Trophoblast cell (in vitro differentiated cells and primary cell): ENCODE results near the gene USP49.

Experiments
- DNase-seq, 2 donors: peaks; one replicate each; pipeline ENCODE4 v3.0.0-alpha.2; 2016
- H2AFZ ChIP-seq: 2 replicates; pipeline ENCODE4 v1.6.1; 2013; ENCODE audit warnings: low read length, moderate library complexity, mild to moderate bottlenecking; ENCODE audit not compliant: insufficient read depth, poor library complexity
- H2AK5ac ChIP-seq: 2 replicates; pipeline ENCODE4 v1.6.1; 2013; ENCODE audit warnings: mild to moderate bottlenecking, low read length
- H2BK120ac ChIP-seq: 2 replicates; pipeline ENCODE4 v1.6.1; 2013; ENCODE audit warnings: low read length, mild to moderate bottlenecking, moderate library complexity; ENCODE audit not compliant: insufficient read depth, poor library complexity
- H2BK12ac ChIP-seq: 2 replicates; pipeline ENCODE4 v1.6.1; 2013; ENCODE audit warnings: mild to moderate bottlenecking, low read length, moderate library complexity
- H2BK5ac ChIP-seq: 2 replicates; pipeline ENCODE4 v1.6.1; 2013; ENCODE audit warnings: low read length, low read depth, moderate library complexity, mild to moderate bottlenecking; ENCODE audit not compliant: poor library complexity
- H3K14ac ChIP-seq: 2 replicates; pipeline ENCODE4 v1.6.1; 2013; ENCODE audit warnings: mild to moderate bottlenecking, low read length
- H3K18ac ChIP-seq: 2 replicates; pipeline ENCODE4 v1.6.1; 2013; ENCODE audit warnings: mild to moderate bottlenecking, low read length
- H3K23ac ChIP-seq: 2 replicates; pipeline ENCODE4 v1.6.1; 2013; ENCODE audit warnings: low read length
- H3K27ac ChIP-seq: 2 replicates; pipeline ENCODE4 v1.5.1; 2013; ENCODE audit warnings: low read depth, mild to moderate bottlenecking, inconsistent platforms, low read length, moderate library complexity
- H3K27me3 ChIP-seq: 2 replicates; pipeline ENCODE4 v1.6.1; 2013; ENCODE audit warnings: inconsistent platforms, mild to moderate bottlenecking, low read length, moderate library complexity; ENCODE audit not compliant: insufficient read depth
- H3K36me3 ChIP-seq, 2 experiments: 1 replicate in 1 of 2; 2 replicates in 1 of 2; pipeline ENCODE4 v1.6.1; 2013; ENCODE audit warnings: low read length in 2 of 2, mild to moderate bottlenecking in 2 of 2, moderate library complexity in 1 of 2; ENCODE audit not compliant: insufficient read depth in 2 of 2, control insufficient read depth in 1 of 2
- H3K4ac ChIP-seq: 2 replicates; pipeline ENCODE4 v1.6.1; 2013; ENCODE audit warnings: low read depth, mild to moderate bottlenecking, low read length, moderate library complexity
- H3K4me1 ChIP-seq, 2 experiments: 1 replicate in 1 of 2; 2 replicates in 1 of 2; pipeline ENCODE4 v1.6.1; 2013; ENCODE audit warnings: low read length in 2 of 2, mild to moderate bottlenecking in 2 of 2, moderate library complexity in 1 of 2; ENCODE audit not compliant: insufficient read depth in 2 of 2, control insufficient read depth in 1 of 2
- H3K4me2 ChIP-seq: 2 replicates; pipeline ENCODE4 v1.6.1; 2013; ENCODE audit warnings: inconsistent platforms, mild to moderate bottlenecking, low read length, moderate library complexity
- H3K4me3 ChIP-seq: 2 replicates; pipeline ENCODE4 v1.5.1; 2013; ENCODE audit warnings: mild to moderate bottlenecking, low read depth, low read length, inconsistent platforms
- H3K79me1 ChIP-seq: one replicate; pipeline ENCODE4 v1.6.1; 2013; ENCODE audit warnings: low read length
- H3K79me2 ChIP-seq: 2 replicates; pipeline ENCODE4 v1.6.1; 2013; ENCODE audit warnings: low read length, mild to moderate bottlenecking; ENCODE audit not compliant: control insufficient read depth, insufficient read depth, poor library complexity
- H3K9ac ChIP-seq: 2 replicates; pipeline ENCODE4 v1.6.1; 2013; ENCODE audit warnings: mild to moderate bottlenecking, low read length
- H3K9me3 ChIP-seq: 2 replicates; pipeline ENCODE4 v1.6.1; 2013; ENCODE audit warnings: low read depth, mild to moderate bottlenecking, control low read depth, inconsistent platforms, low read length; ENCODE audit not compliant: insufficient read depth
- H4K12ac ChIP-seq: 2 replicates; pipeline ENCODE4 v1.6.1; 2013; ENCODE audit warnings: low read depth, mild to moderate bottlenecking, low read length, moderate library complexity
- H4K8ac ChIP-seq: 2 replicates; pipeline ENCODE4 v1.6.1; 2013; ENCODE audit warnings: low read depth, mild to moderate bottlenecking, low read length, moderate library complexity
- H4K91ac ChIP-seq: one replicate; pipeline ENCODE4 v1.6.1; 2013; ENCODE audit warnings: low read depth, mild to moderate bottlenecking, low read length, moderate library complexity
- WGBS: extraction: QIAGEN DNeasy Blood & Tissue Kit; methylation state at CpG from one replicate; pipeline ENCODE4 v1.1.7; 2013; ENCODE audit warnings: missing lambda C conversion rate; ENCODE audit not compliant: insufficient read length, insufficient coverage; ENCODE audit errors: extremely low coverage; 5-methylcytosine and 5-hydroxymethylcytosine counted together

Gene USP49

DNA sequence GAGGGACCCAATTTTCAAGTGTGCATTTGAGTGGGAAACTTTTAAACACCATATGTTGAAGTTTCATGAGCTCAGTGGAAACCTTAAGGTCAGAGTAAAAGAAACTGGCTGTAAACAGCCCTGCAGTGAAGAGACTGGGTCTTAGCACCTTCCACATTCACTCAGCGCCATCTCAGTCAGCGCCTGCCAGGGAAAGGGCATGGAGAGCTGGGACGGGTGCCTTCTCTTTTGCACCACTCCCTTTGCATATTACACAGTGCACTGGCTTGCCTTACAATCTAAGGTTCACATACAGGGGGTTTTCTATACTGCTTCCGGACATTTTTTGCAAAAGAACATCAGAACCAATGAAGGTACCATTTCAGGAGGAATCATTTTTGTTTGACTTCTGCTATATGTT, 103.2 kb downstream of the USP49 start:
- Histone ChIP-seq H4K91ac (no peak overlapping the region), H3K27me3 (no peaks in the 10 kb centered on the region), H2AFZ (no peak overlapping the region), H3K4ac (no peak overlapping the region), H2BK12ac (no peak overlapping the region), H3K27ac (no peak overlapping the region), H3K4me1 (peaks cover 0 to 2% of the 10 kb centered on the region in 2 experiments), H3K9me3 (no peaks in the 10 kb centered on the region), H2BK120ac (no peak overlapping the region), H2BK5ac (no peak overlapping the region), H3K18ac (no peak overlapping the region), H4K8ac (no peak overlapping the region), H4K12ac (no peak overlapping the region), H3K79me1 (peaks cover 7% of the 10 kb centered on the region), H3K4me3 (no peak overlapping the region), H3K23ac (no peak overlapping the region), H3K9ac (no peak overlapping the region), H3K14ac (no peak overlapping the region), H3K36me3 (peaks cover 12 to 22% of the 10 kb centered on the region in 2 experiments), H3K79me2 (peaks cover 4% of the 10 kb centered on the region), H2AK5ac (no peak overlapping the region), H3K4me2 (no peak overlapping the region)
- WGBS: no CpG with 5 or more reads among the region's 4 CpGs
- no peak for DNase-seq

DNA sequence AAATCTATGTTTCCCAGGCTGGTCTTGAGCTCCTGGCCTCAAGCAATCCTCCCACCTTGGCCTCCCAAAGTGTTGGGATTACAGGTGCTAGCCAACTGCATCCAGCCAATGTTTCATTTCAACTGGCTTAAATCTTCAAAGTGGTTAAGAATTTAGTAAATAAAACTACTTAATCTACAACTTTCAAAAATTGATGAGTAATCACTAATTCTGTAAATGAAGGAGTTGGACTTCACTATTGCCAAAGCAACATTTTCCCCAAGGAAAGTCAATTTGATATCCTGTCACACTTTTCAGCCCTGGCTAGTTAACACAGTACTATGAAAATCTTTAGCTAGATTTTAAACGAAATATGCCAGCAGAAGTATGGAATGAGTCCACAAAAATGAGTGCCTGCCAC, 103.9 kb downstream of the USP49 start:
- Histone ChIP-seq H3K36me3 (peaks cover 12 to 22% of the 10 kb centered on the region in 2 experiments), H3K27ac (no peak overlapping the region), H2AK5ac (no peak overlapping the region), H4K91ac (no peak overlapping the region), H3K4me3 (no peak overlapping the region), H3K79me1 (peaks cover 12% of the 10 kb centered on the region), H3K4me2 (no peak overlapping the region), H2BK12ac (no peak overlapping the region), H3K4me1 (peaks cover 0 to 2% of the 10 kb centered on the region in 2 experiments), H4K8ac (no peak overlapping the region), H3K23ac (no peak overlapping the region), H3K4ac (no peak overlapping the region), H3K18ac (no peak overlapping the region), H3K14ac (no peak overlapping the region), H3K9me3 (no peaks in the 10 kb centered on the region), H2BK5ac (no peak overlapping the region), H2AFZ (no peak overlapping the region), H3K79me2 (peaks cover 9% of the 10 kb centered on the region), H2BK120ac (no peak overlapping the region), H4K12ac (no peak overlapping the region), H3K9ac (no peak overlapping the region), H3K27me3 (no peaks in the 10 kb centered on the region)
- WGBS: no CpG with 5 or more reads among the region's 1 CpG
- no peak for DNase-seq

DNA sequence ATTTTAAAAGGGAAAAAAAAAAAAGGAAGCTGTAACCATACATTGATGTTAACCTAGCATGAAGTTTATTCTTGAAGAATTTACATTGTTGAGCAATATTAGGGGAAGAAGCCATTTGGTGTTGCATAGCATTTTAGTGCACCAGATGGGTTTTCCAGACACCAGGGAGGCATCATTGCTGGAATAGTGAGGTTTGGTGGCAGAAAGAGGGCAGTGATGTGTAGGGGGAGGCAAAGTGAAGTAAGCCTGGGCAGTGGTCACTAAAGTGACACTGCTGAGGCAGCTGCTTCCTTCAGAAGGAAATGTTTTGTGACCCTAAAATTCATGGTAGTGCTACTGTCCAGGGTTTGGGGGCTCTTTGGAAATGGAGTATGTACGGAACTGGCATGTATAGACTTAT, 105.1 kb downstream of the USP49 start:
- no peak overlapping the region for H2BK12ac ChIP-seq
- H4K91ac ChIP-seq: no peak overlapping the region
- H2BK5ac ChIP-seq: no peak overlapping the region
- no peak overlapping the region for H3K14ac ChIP-seq
- H3K9me3 ChIP-seq: no peaks in the 10 kb centered on the region
- no peak overlapping the region for H2BK120ac ChIP-seq
- H3K4ac ChIP-seq: no peak overlapping the region
- no CpG with 5 or more reads among the region's 1 CpG for WGBS
- H3K27me3 ChIP-seq: no peaks in the 10 kb centered on the region
- no peak overlapping the region for H2AFZ ChIP-seq
- H3K18ac ChIP-seq: no peak overlapping the region
- H3K79me2 ChIP-seq: peaks cover 9% of the 10 kb centered on the region
- H3K9ac ChIP-seq: no peak overlapping the region
- no peak overlapping the region for H3K27ac ChIP-seq
- no peak overlapping the region for H3K4me2 ChIP-seq
- H3K79me1 ChIP-seq: peaks cover 12% of the 10 kb centered on the region
- no peak overlapping the region for H3K23ac ChIP-seq
- peaks cover 10 to 22% of the 10 kb centered on the region in 2 experiments for H3K36me3 ChIP-seq
- no peak overlapping the region for H2AK5ac ChIP-seq
- no peak overlapping the region for H4K8ac ChIP-seq
- H3K4me3 ChIP-seq: no peak overlapping the region
- DNase-seq: no peak
- no peak overlapping the region for H4K12ac ChIP-seq
- peaks cover 10 to 12% of the 10 kb centered on the region in 2 experiments for H3K4me1 ChIP-seq

DNA sequence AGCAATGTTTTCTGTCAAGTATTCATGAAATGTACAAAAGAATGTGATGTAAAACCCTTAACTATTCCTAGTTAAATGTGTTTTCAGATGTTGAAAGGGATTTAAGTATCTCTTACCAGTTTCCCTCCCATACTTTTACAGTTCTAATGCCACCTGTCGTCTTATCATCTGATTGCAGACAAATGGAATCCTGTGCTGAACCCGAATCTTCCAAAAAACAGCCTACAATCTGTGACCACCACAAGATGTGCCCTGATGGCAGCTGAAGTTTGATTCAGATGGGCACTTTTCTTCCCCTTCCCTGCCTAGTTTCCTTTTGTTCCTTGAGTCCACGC, 105.8 kb downstream of the USP49 start:
- no peak overlapping the region for H3K4me3 ChIP-seq
- H2BK5ac ChIP-seq: no peak overlapping the region
- H3K27me3 ChIP-seq: no peaks in the 10 kb centered on the region
- no peak for DNase-seq
- H3K79me1 ChIP-seq: peaks cover 12% of the 10 kb centered on the region
- H3K4me1 ChIP-seq: peaks cover 14 to 19% of the 10 kb centered on the region in 2 experiments
- H3K4ac ChIP-seq: no peak overlapping the region
- H3K18ac ChIP-seq: no peak overlapping the region
- no peak overlapping the region for H2AFZ ChIP-seq
- H3K9me3 ChIP-seq: no peaks in the 10 kb centered on the region
- no peak overlapping the region for H4K91ac ChIP-seq
- no peak overlapping the region for H2BK120ac ChIP-seq
- H3K23ac ChIP-seq: no peak overlapping the region
- no peak overlapping the region for H3K4me2 ChIP-seq
- H3K9ac ChIP-seq: no peak overlapping the region
- peaks cover 9% of the 10 kb centered on the region for H3K79me2 ChIP-seq
- WGBS: no CpG with 5 or more reads among the region's 3 CpGs
- no peak overlapping the region for H4K12ac ChIP-seq
- no peak overlapping the region for H3K27ac ChIP-seq
- H2AK5ac ChIP-seq: no peak overlapping the region
- peaks cover 9 to 19% of the 10 kb centered on the region in 2 experiments for H3K36me3 ChIP-seq
- no peak overlapping the region for H3K14ac ChIP-seq
- no peak overlapping the region for H4K8ac ChIP-seq
- H2BK12ac ChIP-seq: no peak overlapping the region
